Panc1 (cell line): Measurements from ENCODE around the gene KMT5C. TPM values are rescaled to one million over a fixed set of nuclear protein-coding genes. Genes with fewer than 3 reads are reported as not detected.

Experiments used
- ATAC-seq: fragments of 200-7000 bp; cut with Tn5 transposase; 2 replicates; pipeline ENCODE4 v1.9.1; 2020; ENCODE audit warnings: mild to moderate bottlenecking, moderate library complexity
- BruUV-seq: library from RNA; stranded (reverse); fragments of 400-500 nt; replicated peaks from 2 replicates; lab custom pipeline; 2021; lab: Mats Ljungman, UMichigan
- CTCF ChIA-PET: fragments of 300-600 bp; sonication (Branson Sonifier 250); formaldehyde crosslinking; loops from one replicate; lab custom pipeline; 2022; ENCODE audit warnings: antibody characterized with exemption; lab: Charles Lee
- POLR2A ChIA-PET: fragments of 300-600 bp; sonication (Branson Sonifier 250); formaldehyde crosslinking; loops from one replicate; lab custom pipeline; 2022; ENCODE audit warnings: antibody characterized with exemption; lab: Charles Lee
- DNase-seq: peaks from one replicate; pipeline ENCODE4 v3.0.0-alpha.2; 2010; ENCODE audit warnings: low read depth, low spot score
- H3K27ac ChIP-seq: 2 replicates; pipeline ENCODE4 v1.5.1; 2011; ENCODE audit warnings: mild to moderate bottlenecking, low read length, inconsistent platforms
- H3K27me3 ChIP-seq: fragments of 200-500 bp; sonication (Bioruptor generic); 2 replicates; pipeline ENCODE4 v1.6.0; 2014; ENCODE audit warnings: low read length, inconsistent platforms; ENCODE audit not compliant: control insufficient read depth, insufficient read depth
- H3K36me3 ChIP-seq: fragments of 200-500 bp; sonication (Bioruptor generic); 2 replicates; pipeline ENCODE4 v1.5.1; 2014; ENCODE audit warnings: inconsistent platforms, mild to moderate bottlenecking, low read length, moderate library complexity; ENCODE audit not compliant: control insufficient read depth, insufficient read depth
- H3K4me1 ChIP-seq: 2 replicates; pipeline ENCODE4 v1.5.1; 2011; ENCODE audit warnings: inconsistent platforms, mild to moderate bottlenecking, low read length, moderate library complexity; ENCODE audit not compliant: control insufficient read depth, insufficient read depth
- H3K4me3 ChIP-seq, 2 experiments: 2 replicates each; pipeline ENCODE4 v1.5.1; 2011 to 2012; ENCODE audit warnings: low read depth in 2 of 2, low read length in 2 of 2, mild to moderate bottlenecking in 2 of 2, inconsistent platforms in 1 of 2, moderate library complexity in 1 of 2
- H3K9me3 ChIP-seq: fragments of 200-500 bp; sonication (Bioruptor generic); 2 replicates; pipeline ENCODE4 v1.5.1; 2014; ENCODE audit warnings: low read depth, mild to moderate bottlenecking, inconsistent platforms, low read length, moderate library complexity; ENCODE audit not compliant: control insufficient read depth, insufficient read depth
- CTCF ChIP-seq: fragments of 450-650 bp; IDR thresholded peaks from 2 replicates; pipeline ENCODE4 v1.5.1; 2017; ENCODE audit warnings: mild to moderate bottlenecking
- POLR2AphosphoS5 ChIP-seq: IDR thresholded peaks from 2 replicates; pipeline ENCODE4 v1.6.1; 2012; ENCODE audit warnings: mild to moderate bottlenecking, low read depth, low read length, moderate library complexity
- SIN3A ChIP-seq: IDR thresholded peaks from 2 replicates; pipeline ENCODE4 v1.6.1; 2012; ENCODE audit warnings: low read depth, mild to moderate bottlenecking, low read length, moderate library complexity, borderline replicate concordance; ENCODE audit not compliant: insufficient read depth
- TCF7L2 ChIP-seq: IDR thresholded peaks from 2 replicates; pipeline ENCODE4 v1.6.1; 2011; ENCODE audit warnings: mild to moderate bottlenecking, low read depth, low read length, inconsistent platforms
- in situ Hi-C: cut with HindIII; loops from 2 replicates; pipeline ENCODE4 v1.10.0; 2016; ENCODE audit warnings: low sequenced_read_pairs, low pct_unique_long_range_greater_than_20kb
- intact Hi-C: fragments of 100-400 bp; cut with micrococcal nuclease; formaldehyde crosslinking; loops from one replicate; pipeline ENCODE4 v1.10.0; 2022; ENCODE audit not compliant: unreplicated experiment
- total RNA-seq: library from RNA; stranded (reverse); gene quantifications from one replicate; pipeline ENCODE4 v1.2.1, GENCODE V29; 2021; ENCODE audit not compliant: unreplicated experiment
- TF ChIP-seq, protein P1 (sequence below), 2 experiments: IDR thresholded peaks; 2 replicates each; pipeline ENCODE4 v1.6.1; 2011 to 2012; ENCODE audit warnings: low read depth in 2 of 2, control low read depth in 1 of 2, low read length in 1 of 2, mild to moderate bottlenecking in 1 of 2, moderate library complexity in 1 of 2; ENCODE audit not compliant: insufficient read depth in 1 of 2

Gene KMT5C
- total RNA-seq, 1 experiment from 2014 or later, result 30.6 TPM

- Histone ChIP-seq H3K36me3 (no peaks in the 10 kb centered on the region), H3K9me3 (no peaks in the 10 kb centered on the region), H3K4me3 (no peak overlapping the region), H3K27me3 (no peaks in the 10 kb centered on the region), H3K27ac (no peak overlapping the region), H3K4me1 (peaks cover 8% of the 10 kb centered on the region)
- ChIA-PET POLR2A (no interaction called here), CTCF (no interaction called here)
- no TSS peak for BruUV-seq
- DNase-seq (no peak), ATAC-seq (no peak)
- TF ChIP-seq SIN3A (no peak), POLR2AphosphoS5 (no peak), CTCF (no peak), TCF7L2 (no peak)
- TF ChIP-seq, protein P1, sequence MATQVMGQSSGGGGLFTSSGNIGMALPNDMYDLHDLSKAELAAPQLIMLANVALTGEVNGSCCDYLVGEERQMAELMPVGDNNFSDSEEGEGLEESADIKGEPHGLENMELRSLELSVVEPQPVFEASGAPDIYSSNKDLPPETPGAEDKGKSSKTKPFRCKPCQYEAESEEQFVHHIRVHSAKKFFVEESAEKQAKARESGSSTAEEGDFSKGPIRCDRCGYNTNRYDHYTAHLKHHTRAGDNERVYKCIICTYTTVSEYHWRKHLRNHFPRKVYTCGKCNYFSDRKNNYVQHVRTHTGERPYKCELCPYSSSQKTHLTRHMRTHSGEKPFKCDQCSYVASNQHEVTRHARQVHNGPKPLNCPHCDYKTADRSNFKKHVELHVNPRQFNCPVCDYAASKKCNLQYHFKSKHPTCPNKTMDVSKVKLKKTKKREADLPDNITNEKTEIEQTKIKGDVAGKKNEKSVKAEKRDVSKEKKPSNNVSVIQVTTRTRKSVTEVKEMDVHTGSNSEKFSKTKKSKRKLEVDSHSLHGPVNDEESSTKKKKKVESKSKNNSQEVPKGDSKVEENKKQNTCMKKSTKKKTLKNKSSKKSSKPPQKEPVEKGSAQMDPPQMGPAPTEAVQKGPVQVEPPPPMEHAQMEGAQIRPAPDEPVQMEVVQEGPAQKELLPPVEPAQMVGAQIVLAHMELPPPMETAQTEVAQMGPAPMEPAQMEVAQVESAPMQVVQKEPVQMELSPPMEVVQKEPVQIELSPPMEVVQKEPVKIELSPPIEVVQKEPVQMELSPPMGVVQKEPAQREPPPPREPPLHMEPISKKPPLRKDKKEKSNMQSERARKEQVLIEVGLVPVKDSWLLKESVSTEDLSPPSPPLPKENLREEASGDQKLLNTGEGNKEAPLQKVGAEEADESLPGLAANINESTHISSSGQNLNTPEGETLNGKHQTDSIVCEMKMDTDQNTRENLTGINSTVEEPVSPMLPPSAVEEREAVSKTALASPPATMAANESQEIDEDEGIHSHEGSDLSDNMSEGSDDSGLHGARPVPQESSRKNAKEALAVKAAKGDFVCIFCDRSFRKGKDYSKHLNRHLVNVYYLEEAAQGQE (IDR thresholded peaks at IDR 0.05; ENCODE audit: insufficient read depth in 1 of 2, low read depth in 2 of 2, low read length in 1 of 2), result no peak
- in situ Hi-C loops (no loop called here), intact Hi-C loops (no loop called here)
Observed at GRCh38 chr19:55333870-55334269, 5.8 kb upstream of the KMT5C start.

- Histone ChIP-seq H3K27me3 (no peaks in the 10 kb centered on the region), H3K27ac (no peak overlapping the region), H3K9me3 (no peaks in the 10 kb centered on the region), H3K36me3 (no peaks in the 10 kb centered on the region), H3K4me1 (peaks cover 13% of the 10 kb centered on the region), H3K4me3 (no peak overlapping the region)
- ATAC-seq, result no peak
- intact Hi-C loops, result no loop called here
- in situ Hi-C loops, result no loop called here
- no peak for DNase-seq
- no TSS peak for BruUV-seq
- POLR2A ChIA-PET, result interaction anchor here (0.7 kb wide), 1 partner anchor 43 kb away, joined by 6 read pairs; no protein-coding TSS in a partner anchor
- CTCF ChIA-PET, result interaction anchor here (0.7 kb wide), 1 partner anchor 77 kb away, joined by 13 read pairs; the partner anchor contains the start of gene PPP6R1
- TF ChIP-seq TCF7L2 (no peak), SIN3A (no peak), CTCF (no peak), POLR2AphosphoS5 (no peak)
- TF ChIP-seq, protein P1 (IDR thresholded peaks at IDR 0.05; ENCODE audit: insufficient read depth in 1 of 2, low read depth in 2 of 2, low read length in 1 of 2), result no peak
Observed at GRCh38 chr19:55336101-55336500, 3.6 kb upstream of the KMT5C start.
